Naive thymus-derived CD8-positive, alpha-beta T cell (primary cell): ENCODE data around the gene TTLL11. TPM values are rescaled to one million over a fixed set of nuclear protein-coding genes. Genes with fewer than 3 reads are reported as not detected.

Experiments
- ATAC-seq, 2 donors: fragments of 150-1000 bp; cut with Tn5 transposase in 1 of 2; sonication (Bioruptor Pico), chemical (Tn5 transposase) in 1 of 2; 1 replicate in 1 of 2; 2 replicates in 1 of 2; pipeline ENCODE4 v1.10.0; 2021; ENCODE audit warnings: mild to moderate bottlenecking in 2 of 2, moderate library complexity in 2 of 2
- POLR2A ChIA-PET: fragments of 350-600 bp; sonication (Branson Sonifier 250); formaldehyde crosslinking; loops from one replicate; lab custom pipeline; 2021; ENCODE audit warnings: antibody characterized with exemption; lab: Charles Lee
- DNase-seq, 10 donors: peaks; one replicate each; pipeline versions ENCODE4 v3.0.0 to v3.0.0-alpha.2; 2020 to 2022
- H3K27ac Mint-ChIP-seq, 10 donors: one replicate each; pipeline ENCODE4 v1.8.0; 2020 to 2022; ENCODE audit warnings: mild to moderate bottlenecking in 10 of 10, mixed read lengths in 10 of 10, moderate library complexity in 4 of 10, inconsistent platforms in 1 of 10
- H3K27me3 Mint-ChIP-seq, 5 donors: one replicate each; pipeline ENCODE4 v1.8.0; 2021 to 2022; ENCODE audit warnings: mixed read lengths in 5 of 5
- H3K36me3 Mint-ChIP-seq, 3 donors: one replicate each; pipeline ENCODE4 v1.8.0; 2020 to 2022; ENCODE audit warnings: mixed read lengths in 3 of 3, mild to moderate bottlenecking in 2 of 3, inconsistent platforms in 1 of 3
- H3K4me1 Mint-ChIP-seq, 4 donors: one replicate each; pipeline ENCODE4 v1.8.0; 2021 to 2022; ENCODE audit warnings: mixed read lengths in 4 of 4
- H3K4me3 Mint-ChIP-seq, 10 donors: one replicate each; pipeline ENCODE4 v1.8.0; 2020 to 2022; ENCODE audit warnings: mild to moderate bottlenecking in 10 of 10, mixed read lengths in 10 of 10, moderate library complexity in 6 of 10, inconsistent platforms in 1 of 10
- H3K9me3 Mint-ChIP-seq, 9 donors: one replicate each; pipeline ENCODE4 v1.8.0; 2020 to 2022; ENCODE audit warnings: mixed read lengths in 9 of 9, mild to moderate bottlenecking in 3 of 9, inconsistent platforms in 1 of 9, moderate library complexity in 1 of 9
- polyA plus RNA-seq, 3 donors: library from polyadenylated mRNA; unstranded; fragments of 300-500 nt; fragmentation: Illumina TruSeq; gene quantifications; one replicate each; pipeline ENCODE4 v1.2.3, GENCODE V29; 2021
- total RNA-seq, 8 experiments: library from RNA in 2 of 8; stranded (reverse) in 2 of 8; gene quantifications; one replicate each; pipeline ENCODE4 v1.2.3 and lab custom pipeline; 2021 to 2026

TTLL11 gene
- total and polyA plus RNA-seq, 5 experiments from 2014 or later = 2.6 to 6.9 (median 3.8) TPM

DNA sequence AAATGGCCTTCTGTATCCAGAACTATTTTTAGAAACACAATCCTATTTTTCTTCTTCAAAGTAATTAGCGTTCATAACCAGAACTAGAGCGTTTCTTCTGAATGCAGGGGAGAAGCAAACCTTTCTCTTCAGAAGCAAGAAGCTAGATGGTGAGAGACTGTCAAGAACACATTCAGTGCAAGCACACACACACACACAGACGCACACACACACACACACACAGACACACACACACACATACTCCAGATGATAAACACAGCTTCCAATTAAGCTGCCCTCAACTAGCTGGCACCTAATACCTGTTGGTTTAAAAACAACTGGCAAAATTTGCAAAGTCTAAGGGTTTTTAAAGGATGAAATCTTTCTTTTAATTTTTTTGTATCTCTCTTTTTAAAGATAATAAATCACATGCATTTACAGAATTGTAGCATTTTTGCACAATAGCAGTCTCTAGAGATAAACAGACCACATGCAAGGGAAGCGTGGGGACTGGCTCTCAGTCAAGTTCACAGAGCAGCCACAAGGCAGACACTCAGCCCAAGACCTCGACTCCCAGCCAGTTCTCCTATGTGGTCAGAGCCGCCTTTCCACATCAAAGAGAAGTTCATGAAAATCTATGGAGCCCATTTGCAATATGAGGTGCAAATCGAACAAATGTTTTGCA is 138.5 kb downstream of the TTLL11 start:
- DNase-seq (no peak), ATAC-seq (no peak)
- no peak overlapping the region for H3K4me3 Mint-ChIP-seq
- H3K27ac Mint-ChIP-seq = no peak overlapping the region
- POLR2A ChIA-PET = no interaction called here
- H3K27me3 Mint-ChIP-seq = no peaks in the 10 kb centered on the region
- H3K9me3 Mint-ChIP-seq = no peaks in the 10 kb centered on the region
- H3K36me3 Mint-ChIP-seq = peaks cover 0 to 4% (median 2%) of the 10 kb centered on the region in 3 donors
- no peaks in the 10 kb centered on the region for H3K4me1 Mint-ChIP-seq

DNA sequence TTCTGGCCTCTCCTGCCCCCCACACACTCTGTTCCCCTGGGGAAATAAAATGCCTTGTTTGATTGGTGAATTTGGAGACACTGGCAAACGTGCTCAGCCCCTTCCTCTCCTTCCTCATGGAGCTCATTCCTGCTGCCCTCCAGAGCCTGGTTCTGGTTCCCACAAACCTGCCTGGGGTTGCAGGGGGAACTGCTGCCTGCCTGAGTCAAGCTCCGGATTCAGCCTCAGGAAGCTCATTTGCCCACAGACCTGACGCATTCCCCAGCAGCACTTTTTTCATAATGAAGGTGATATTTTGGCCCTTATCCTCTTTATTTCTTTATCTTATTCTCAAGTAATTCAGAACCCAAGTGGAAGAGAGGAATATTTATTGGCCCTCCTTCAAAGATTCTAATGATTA is 140.5 kb downstream of the TTLL11 start:
- no peak for ATAC-seq
- no peaks in the 10 kb centered on the region for H3K4me1 Mint-ChIP-seq
- no peak for DNase-seq
- no peaks in the 10 kb centered on the region for H3K27me3 Mint-ChIP-seq
- H3K9me3 Mint-ChIP-seq = no peaks in the 10 kb centered on the region
- POLR2A ChIA-PET = no interaction called here
- H3K36me3 Mint-ChIP-seq = peaks cover 0 to 4% (median 2%) of the 10 kb centered on the region in 3 donors
- H3K4me3 Mint-ChIP-seq = no peak overlapping the region
- no peak overlapping the region for H3K27ac Mint-ChIP-seq

GRCh38 chr9:121950866-121951265 is 142.2 kb downstream of the TTLL11 start:
- POLR2A ChIA-PET = no interaction called here
- H3K36me3 Mint-ChIP-seq = peaks cover 0 to 4% (median 2%) of the 10 kb centered on the region in 3 donors
- no peaks in the 10 kb centered on the region for H3K9me3 Mint-ChIP-seq
- no peaks in the 10 kb centered on the region for H3K4me1 Mint-ChIP-seq
- ATAC-seq (no peak), DNase-seq (no peak)
- H3K4me3 Mint-ChIP-seq = no peak overlapping the region
- H3K27ac Mint-ChIP-seq = no peak overlapping the region
- H3K27me3 Mint-ChIP-seq = no peaks in the 10 kb centered on the region

- POLR2A ChIA-PET = no interaction called here
- ATAC-seq = no peak
- no peak overlapping the region for H3K4me3 Mint-ChIP-seq
- peaks cover 0 to 4% (median 2%) of the 10 kb centered on the region in 3 donors for H3K36me3 Mint-ChIP-seq
- no peaks in the 10 kb centered on the region for H3K4me1 Mint-ChIP-seq
- H3K27me3 Mint-ChIP-seq = no peaks in the 10 kb centered on the region
- no peak for DNase-seq
- no peak overlapping the region for H3K27ac Mint-ChIP-seq
- no peaks in the 10 kb centered on the region for H3K9me3 Mint-ChIP-seq
Measured at GRCh38 chr9:121950441-121950840, 142.7 kb downstream of the TTLL11 start.

GRCh38 chr9:121949766-121950165 is 143.3 kb downstream of the TTLL11 start:
- Mint-ChIP-seq H3K9me3 (no peaks in the 10 kb centered on the region), H3K27me3 (no peaks in the 10 kb centered on the region), H3K4me1 (no peaks in the 10 kb centered on the region), H3K27ac (no peak overlapping the region), H3K4me3 (no peak overlapping the region), H3K36me3 (peaks cover 0 to 4% (median 2%) of the 10 kb centered on the region in 3 donors)
- no peak for DNase-seq
- no peak for ATAC-seq
- POLR2A ChIA-PET = no interaction called here

DNA sequence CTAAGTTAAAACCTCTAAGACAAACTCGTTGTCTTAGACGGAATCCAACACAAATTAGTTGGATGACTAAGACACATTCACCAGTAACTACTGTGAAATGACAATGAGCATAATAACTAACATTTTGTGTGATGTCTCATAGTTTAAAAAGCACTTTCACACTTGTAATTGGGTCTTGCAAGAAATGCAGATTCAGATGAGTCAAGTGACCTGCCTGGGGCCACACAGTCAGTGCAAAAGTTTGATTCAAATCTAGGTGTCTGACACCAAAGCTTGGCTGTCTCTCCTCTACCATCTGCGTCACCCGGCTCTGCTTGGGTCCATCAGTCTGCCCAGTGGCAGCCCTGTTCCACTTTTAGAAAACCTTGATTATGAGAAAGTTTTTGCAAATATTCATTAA is 143.7 kb downstream of the TTLL11 start:
- POLR2A ChIA-PET = no interaction called here
- no peaks in the 10 kb centered on the region for H3K9me3 Mint-ChIP-seq
- H3K4me1 Mint-ChIP-seq = no peaks in the 10 kb centered on the region
- no peak overlapping the region for H3K27ac Mint-ChIP-seq
- ATAC-seq (no peak), DNase-seq (no peak)
- peaks cover 0 to 4% (median 2%) of the 10 kb centered on the region in 3 donors for H3K36me3 Mint-ChIP-seq
- H3K27me3 Mint-ChIP-seq = no peaks in the 10 kb centered on the region
- H3K4me3 Mint-ChIP-seq = no peak overlapping the region

DNA sequence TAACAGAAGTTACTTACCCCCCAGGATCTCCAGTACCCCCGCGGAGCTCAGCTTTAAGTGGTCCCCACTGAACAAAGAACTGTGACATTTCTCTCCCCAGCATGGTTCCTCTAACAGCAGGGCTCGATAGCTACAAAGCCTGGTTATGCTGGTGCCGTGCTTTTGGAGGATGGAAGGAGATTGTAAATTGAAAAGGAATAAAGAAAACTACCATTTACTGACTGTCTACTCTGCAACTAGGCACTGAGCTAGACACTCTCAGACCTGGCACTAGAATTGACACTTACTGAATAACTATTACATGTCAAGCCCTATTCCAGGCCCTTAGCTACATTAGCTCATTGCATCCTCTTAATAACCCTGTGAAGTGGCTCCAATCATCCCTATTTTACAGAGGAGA is 145.3 kb downstream of the TTLL11 start:
- DNase-seq = no peak
- no peak overlapping the region for H3K27ac Mint-ChIP-seq
- no peaks in the 10 kb centered on the region for H3K9me3 Mint-ChIP-seq
- no peaks in the 10 kb centered on the region for H3K27me3 Mint-ChIP-seq
- POLR2A ChIA-PET = no interaction called here
- H3K4me3 Mint-ChIP-seq = no peak overlapping the region
- H3K4me1 Mint-ChIP-seq = no peaks in the 10 kb centered on the region
- no peak for ATAC-seq
- H3K36me3 Mint-ChIP-seq = peaks cover 0 to 5% (median 2%) of the 10 kb centered on the region in 3 donors

- H3K4me1 Mint-ChIP-seq = no peaks in the 10 kb centered on the region
- H3K9me3 Mint-ChIP-seq = no peaks in the 10 kb centered on the region
- ATAC-seq (no peak), DNase-seq (no peak)
- no peak overlapping the region for H3K4me3 Mint-ChIP-seq
- H3K27me3 Mint-ChIP-seq = no peaks in the 10 kb centered on the region
- H3K27ac Mint-ChIP-seq = no peak overlapping the region
- peaks cover 0 to 5% (median 2%) of the 10 kb centered on the region in 3 donors for H3K36me3 Mint-ChIP-seq
- POLR2A ChIA-PET = no interaction called here
Measured at GRCh38 chr9:121946465-121946864, 146.6 kb downstream of the TTLL11 start.

GRCh38 chr9:121945849-121946248 is 147.3 kb downstream of the TTLL11 start:
- peak overlapping the region in 2 of 10 donors; percentile 18 to 19 for H3K27ac Mint-ChIP-seq
- ATAC-seq = no peak
- H3K27me3 Mint-ChIP-seq = no peaks in the 10 kb centered on the region
- peaks cover 0 to 5% (median 2%) of the 10 kb centered on the region in 3 donors for H3K36me3 Mint-ChIP-seq
- no peaks in the 10 kb centered on the region for H3K4me1 Mint-ChIP-seq
- no peak overlapping the region for H3K4me3 Mint-ChIP-seq
- no peaks in the 10 kb centered on the region for H3K9me3 Mint-ChIP-seq
- POLR2A ChIA-PET = no interaction called here
- DNase-seq = no peak

GRCh38 chr9:121945281-121945680 is 147.8 kb downstream of the TTLL11 start:
- H3K27ac Mint-ChIP-seq = no peak overlapping the region
- no peak for ATAC-seq
- H3K4me3 Mint-ChIP-seq = no peak overlapping the region
- DNase-seq = no peak
- H3K4me1 Mint-ChIP-seq = no peaks in the 10 kb centered on the region
- POLR2A ChIA-PET = no interaction called here
- no peaks in the 10 kb centered on the region for H3K27me3 Mint-ChIP-seq
- no peaks in the 10 kb centered on the region for H3K9me3 Mint-ChIP-seq
- peaks cover 0 to 5% (median 2%) of the 10 kb centered on the region in 3 donors for H3K36me3 Mint-ChIP-seq

- no peaks in the 10 kb centered on the region for H3K4me1 Mint-ChIP-seq
- no peak overlapping the region for H3K27ac Mint-ChIP-seq
- POLR2A ChIA-PET = no interaction called here
- DNase-seq (no peak), ATAC-seq (no peak)
- H3K27me3 Mint-ChIP-seq = no peaks in the 10 kb centered on the region
- H3K36me3 Mint-ChIP-seq = peaks cover 0 to 5% (median 0%) of the 10 kb centered on the region in 3 donors
- H3K4me3 Mint-ChIP-seq = no peak overlapping the region
- no peaks in the 10 kb centered on the region for H3K9me3 Mint-ChIP-seq
Measured at GRCh38 chr9:121944711-121945191, 148.4 kb downstream of the TTLL11 start.

DNA sequence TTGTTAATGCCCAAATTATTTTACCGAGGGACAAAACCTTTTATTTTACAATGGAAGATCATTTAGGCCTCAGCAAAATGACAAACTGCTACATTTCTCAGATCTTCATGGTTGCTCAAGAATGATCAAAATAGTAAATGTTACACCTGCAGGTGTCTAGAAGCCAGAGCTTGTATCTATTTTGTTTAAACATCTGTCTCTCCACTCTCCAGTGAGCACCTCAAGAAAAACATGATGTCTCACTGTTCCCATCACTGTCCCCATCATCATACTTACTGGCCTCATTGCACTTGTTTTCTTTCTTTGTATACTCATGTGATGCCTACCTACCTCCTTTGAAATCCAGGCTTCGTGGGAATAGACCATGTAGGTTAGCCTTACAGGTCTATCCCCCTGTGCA is 149.6 kb downstream of the TTLL11 start:
- no peaks in the 10 kb centered on the region for H3K27me3 Mint-ChIP-seq
- H3K4me1 Mint-ChIP-seq = no peaks in the 10 kb centered on the region
- ATAC-seq = no peak
- H3K9me3 Mint-ChIP-seq = no peaks in the 10 kb centered on the region
- POLR2A ChIA-PET = no interaction called here
- no peak for DNase-seq
- H3K4me3 Mint-ChIP-seq = no peak overlapping the region
- H3K27ac Mint-ChIP-seq = peak overlapping the region in 2 of 10 donors; percentile 20 to 37
- peaks cover 0 to 5% (median 0%) of the 10 kb centered on the region in 3 donors for H3K36me3 Mint-ChIP-seq

- Mint-ChIP-seq H3K27me3 (no peaks in the 10 kb centered on the region), H3K4me1 (no peaks in the 10 kb centered on the region), H3K9me3 (no peaks in the 10 kb centered on the region), H3K27ac (peak overlapping the region in 1 of 10 donors; percentile 37), H3K4me3 (no peak overlapping the region), H3K36me3 (peaks cover 0 to 5% (median 0%) of the 10 kb centered on the region in 3 donors)
- no peak for DNase-seq
- ATAC-seq = no peak
- POLR2A ChIA-PET = no interaction called here
Measured at GRCh38 chr9:121942866-121943382, 150.2 kb downstream of the TTLL11 start.

DNA sequence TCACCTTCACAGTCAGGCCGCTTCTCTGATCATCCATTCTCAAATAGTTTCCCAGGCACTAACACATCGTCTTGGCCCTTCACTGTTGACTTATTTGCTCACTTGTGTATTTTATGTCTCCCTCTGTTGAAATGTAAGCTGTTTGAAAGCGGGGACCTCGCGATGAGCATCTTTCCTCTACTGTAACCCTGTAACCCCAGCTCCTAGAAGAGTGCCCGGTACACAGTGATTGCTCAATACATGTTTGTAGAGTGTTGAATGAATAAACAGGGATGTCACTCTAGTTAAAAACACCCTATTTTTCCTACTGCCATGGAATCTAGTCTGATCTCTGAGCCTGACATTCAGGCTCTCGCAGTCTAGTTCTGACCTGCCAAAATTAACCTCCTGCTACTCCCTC is 150.8 kb downstream of the TTLL11 start:
- Mint-ChIP-seq H3K4me3 (no peak overlapping the region), H3K4me1 (no peaks in the 10 kb centered on the region), H3K36me3 (peaks cover 0 to 5% (median 0%) of the 10 kb centered on the region in 3 donors), H3K27me3 (no peaks in the 10 kb centered on the region), H3K9me3 (no peaks in the 10 kb centered on the region), H3K27ac (no peak overlapping the region)
- ATAC-seq = no peak
- no peak for DNase-seq
- POLR2A ChIA-PET = no interaction called here
